ENCODE results near the gene DCAF4L1. TPM values are rescaled to one million over a fixed set of nuclear protein-coding genes. Genes with fewer than 3 reads are reported as not detected.

The DCAF4L1 gene
- total RNA-seq, 3 donors from 2014 or later = 0.05 to 0.09 TPM; not detected in 1

GRCh38 chr4:41976775-41977516 lies 4.6 kb upstream of the DCAF4L1 start:
- Histone ChIP-seq H3K36me3 (ENCODE audit: low read depth) (no peaks in the 10 kb centered on the region), H3K4me3 (no peak overlapping the region), H3K9me3 (no peaks in the 10 kb centered on the region), H3K4me1 (ENCODE audit: low read depth) (no peaks in the 10 kb centered on the region)
- no peak for TF ChIP-seq CTCF (IDR thresholded peaks at IDR 0.05)
- no peak for DNase-seq
- intact Hi-C loops (cut with DNase I, micrococcal nuclease) = no loop called here
- ATAC-seq = no peak

DNA sequence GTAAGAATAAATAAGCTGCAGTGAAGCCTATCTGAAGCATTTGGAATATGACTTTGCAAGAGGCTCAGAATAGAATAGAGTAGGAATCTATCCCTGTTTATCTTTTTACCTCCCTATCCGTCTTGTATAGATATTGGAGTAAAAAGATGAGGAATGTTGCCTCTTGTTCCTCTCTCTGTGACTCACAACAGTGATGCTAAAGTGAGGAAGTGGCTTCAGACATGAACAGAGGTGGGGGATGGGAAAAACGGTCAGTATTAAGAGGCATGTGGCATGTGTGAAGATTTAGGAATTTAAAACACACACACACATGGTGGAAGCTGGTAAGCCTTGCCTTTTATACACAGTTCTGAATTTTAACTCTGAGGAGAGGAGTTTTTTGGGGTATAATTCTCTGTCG lies 3.8 kb upstream of the DCAF4L1 start:
- Histone ChIP-seq H3K4me3 (no peak overlapping the region), H3K36me3 (ENCODE audit: low read depth) (no peaks in the 10 kb centered on the region), H3K9me3 (no peaks in the 10 kb centered on the region), H3K4me1 (ENCODE audit: low read depth) (no peaks in the 10 kb centered on the region)
- no peak for ATAC-seq
- no peak for TF ChIP-seq CTCF (IDR thresholded peaks at IDR 0.05)
- DNase-seq = no peak
- intact Hi-C loops (cut with DNase I, micrococcal nuclease) = no loop called here

- DNase-seq (no peak), ATAC-seq (no peak)
- no peak for TF ChIP-seq CTCF (IDR thresholded peaks at IDR 0.05)
- no peak overlapping the region for H3K4me3 ChIP-seq
- H3K4me1 ChIP-seq (ENCODE audit: low read depth) = no peaks in the 10 kb centered on the region
- H3K36me3 ChIP-seq (ENCODE audit: low read depth) = no peaks in the 10 kb centered on the region
- no peaks in the 10 kb centered on the region for H3K9me3 ChIP-seq
- intact Hi-C loops (cut with DNase I, micrococcal nuclease) = no loop called here
Observed at GRCh38 chr4:41982716-41983115, 1.2 kb downstream of the DCAF4L1 start.

GRCh38 chr4:41985151-41985550 lies 3.6 kb downstream of the DCAF4L1 start:
- intact Hi-C loops (cut with DNase I, micrococcal nuclease) = no loop called here
- no peak for DNase-seq
- Histone ChIP-seq H3K4me3 (no peak overlapping the region), H3K4me1 (ENCODE audit: low read depth) (peaks cover 7% of the 10 kb centered on the region), H3K9me3 (no peaks in the 10 kb centered on the region), H3K36me3 (ENCODE audit: low read depth) (no peaks in the 10 kb centered on the region)
- no peak for TF ChIP-seq CTCF (IDR thresholded peaks at IDR 0.05)
- no peak for ATAC-seq

GRCh38 chr4:41989994-41990364 lies 8.4 kb downstream of the DCAF4L1 start:
- intact Hi-C loops (cut with DNase I, micrococcal nuclease) = no loop called here
- Histone ChIP-seq H3K4me3 (peak overlapping the region; percentile 58), H3K4me1 (ENCODE audit: low read depth) (peaks cover 19% of the 10 kb centered on the region), H3K9me3 (no peaks in the 10 kb centered on the region), H3K36me3 (ENCODE audit: low read depth) (no peaks in the 10 kb centered on the region)
- ATAC-seq = peak; percentile 24
- no peak for TF ChIP-seq CTCF (IDR thresholded peaks at IDR 0.05)
- no peak for DNase-seq
